HG02678 (cell line): ENCODE data around the gene RBM17.
A peak's percentile ranks its signal among the peaks of the same experiment; 100 is the strongest.
"Not testable (repeated sequence)": the region's sequence is repeated elsewhere in the genome, so short reads cannot be mapped to it uniquely, and the experiment has no call there.

Source experiments
- ATAC-seq: cut with Tn5 transposase; IDR thresholded peaks from one replicate; pipeline ENCODE4 v1.9.1; 2021; ENCODE audit warnings: mild to moderate bottlenecking, moderate library complexity; ENCODE audit not compliant: unreplicated experiment

Gene RBM17

GRCh38 chr10:6077071-6077675 lies 11.7 kb upstream of the RBM17 start:
- no peak for ATAC-seq

- no peak for ATAC-seq
Measured at GRCh38 chr10:6079044-6079443, 9.8 kb upstream of the RBM17 start.

GRCh38 chr10:6080417-6080973 lies 8.3 kb upstream of the RBM17 start:
- ATAC-seq, result no peak

GRCh38 chr10:6082496-6083395 lies 6.1 kb upstream of the RBM17 start:
- ATAC-seq, result no peak

GRCh38 chr10:6083523-6084475 lies 5.0 kb upstream of the RBM17 start:
- ATAC-seq, result no peak

GRCh38 chr10:6086375-6087233 lies 2.2 kb upstream of the RBM17 start:
- ATAC-seq, result peak; percentile 44

- ATAC-seq, result peak; percentile 0
Measured at GRCh38 chr10:6089334-6090219, 743 bp downstream of the RBM17 start.

- ATAC-seq, result no peak
Measured at GRCh38 chr10:6091630-6092029, 2.8 kb downstream of the RBM17 start.

GRCh38 chr10:6092731-6093130 lies 3.9 kb downstream of the RBM17 start:
- ATAC-seq, result no peak

GRCh38 chr10:6095810-6096570 lies 7.2 kb downstream of the RBM17 start:
- no peak for ATAC-seq

- no peak for ATAC-seq
Measured at GRCh38 chr10:6097063-6097462, 8.2 kb downstream of the RBM17 start.

GRCh38 chr10:6098156-6098555 lies 9.3 kb downstream of the RBM17 start:
- no peak for ATAC-seq

GRCh38 chr10:6100370-6100769 lies 11.5 kb downstream of the RBM17 start:
- no peak for ATAC-seq

GRCh38 chr10:6101181-6101580 lies 12.3 kb downstream of the RBM17 start:
- ATAC-seq, result peak; percentile 86

GRCh38 chr10:6102128-6102527 lies 13.3 kb downstream of the RBM17 start:
- ATAC-seq, result no peak

- no peak for ATAC-seq
Measured at GRCh38 chr10:6103591-6103990, 14.8 kb downstream of the RBM17 start.

GRCh38 chr10:6107616-6108015 lies 18.8 kb downstream of the RBM17 start:
- not testable (repeated sequence) for ATAC-seq

GRCh38 chr10:6108072-6108471 lies 19.2 kb downstream of the RBM17 start:
- no peak for ATAC-seq
